ENCODE measurements around the gene TCTN2.

The TCTN2 gene

GRCh38 chr12:123717350-123717749 is 46.4 kb downstream of the TCTN2 start:
- Histone ChIP-seq H3K9me2 (replicated peaks; ENCODE audit: control insufficient read depth, low read length) (no peaks in the 10 kb centered on the region), H3K79me2 (ENCODE audit: control insufficient read depth, low read length) (peaks cover 49% of the 10 kb centered on the region), H3K9me3 (ENCODE audit: control insufficient read depth, insufficient read depth, low read length) (no peaks in the 10 kb centered on the region), H3K4me1 (ENCODE audit: control insufficient read depth, low read length) (peaks cover 24% of the 10 kb centered on the region), H4K20me1 (ENCODE audit: control insufficient read depth, insufficient read depth, low read depth, low read length) (peaks cover 17% of the 10 kb centered on the region; the same call in 1 of the 2 replicates), H3K4me2 (ENCODE audit: low read length) (no peak overlapping the region), H3K4me3 (ENCODE audit: low read length) (no peak overlapping the region), H3K27ac (ENCODE audit: low read depth, low read length) (no peak overlapping the region), H3K36me3 (ENCODE audit: control insufficient read depth, low read length) (peaks cover 43% of the 10 kb centered on the region), H3F3A (ENCODE audit: control insufficient read depth, insufficient read depth) (no peaks in the 10 kb centered on the region), H3K27me3 (ENCODE audit: control insufficient read depth, low read length) (no peaks in the 10 kb centered on the region)
- TF ChIP-seq CTCF (IDR thresholded peaks at IDR 0.05; ENCODE audit: low read depth, low read length, poor library complexity, severe bottlenecking) (no peak), EZH2phosphoT487 (IDR thresholded peaks at IDR 0.05; ENCODE audit: borderline replicate concordance, low read length) (no peak)

GRCh38 chr12:123720141-123720814 is 49.4 kb downstream of the TCTN2 start:
- peaks cover 20% of the 10 kb centered on the region for H3K79me2 ChIP-seq (ENCODE audit: control insufficient read depth, low read length)
- no peak overlapping the region for H3K27ac ChIP-seq (ENCODE audit: low read depth, low read length)
- peaks cover 43% of the 10 kb centered on the region for H3K36me3 ChIP-seq (ENCODE audit: control insufficient read depth, low read length)

GRCh38 chr12:123721245-123721644 is 50.3 kb downstream of the TCTN2 start:
- H3F3A ChIP-seq (ENCODE audit: control insufficient read depth, insufficient read depth) = no peaks in the 10 kb centered on the region
- peaks cover 11% of the 10 kb centered on the region for H3K79me2 ChIP-seq (ENCODE audit: control insufficient read depth, low read length)
- H3K4me3 ChIP-seq (ENCODE audit: low read length) = no peak overlapping the region
- TF ChIP-seq CTCF (IDR thresholded peaks at IDR 0.05; ENCODE audit: low read depth, low read length, poor library complexity, severe bottlenecking) (no peak), EZH2phosphoT487 (IDR thresholded peaks at IDR 0.05; ENCODE audit: borderline replicate concordance, low read length) (no peak)
- no peaks in the 10 kb centered on the region for H4K20me1 ChIP-seq (ENCODE audit: control insufficient read depth, insufficient read depth, low read depth, low read length)
- H3K9me2 ChIP-seq (replicated peaks; ENCODE audit: control insufficient read depth, low read length) = no peaks in the 10 kb centered on the region
- no peak overlapping the region for H3K27ac ChIP-seq (ENCODE audit: low read depth, low read length)
- peaks cover 50% of the 10 kb centered on the region for H3K36me3 ChIP-seq (ENCODE audit: control insufficient read depth, low read length)
- H3K4me2 ChIP-seq (ENCODE audit: low read length) = no peak overlapping the region
- no peaks in the 10 kb centered on the region for H3K27me3 ChIP-seq (ENCODE audit: control insufficient read depth, low read length)
- H3K9me3 ChIP-seq (ENCODE audit: control insufficient read depth, insufficient read depth, low read length) = no peaks in the 10 kb centered on the region
- H3K4me1 ChIP-seq (ENCODE audit: control insufficient read depth, low read length) = peaks cover 12% of the 10 kb centered on the region

More at GRCh38 chr12:123720141-123720814, 49.4 kb downstream of the TCTN2 start:
- no peak overlapping the region for H3K4me2 ChIP-seq (ENCODE audit: low read length)
- no peaks in the 10 kb centered on the region for H4K20me1 ChIP-seq (ENCODE audit: control insufficient read depth, insufficient read depth, low read depth, low read length)
- H3F3A ChIP-seq (ENCODE audit: control insufficient read depth, insufficient read depth) = no peaks in the 10 kb centered on the region
- H3K9me2 ChIP-seq (replicated peaks; ENCODE audit: control insufficient read depth, low read length) = no peaks in the 10 kb centered on the region
- TF ChIP-seq CTCF (IDR thresholded peaks at IDR 0.05; ENCODE audit: low read depth, low read length, poor library complexity, severe bottlenecking) = no peak
- TF ChIP-seq EZH2phosphoT487 (IDR thresholded peaks at IDR 0.05; ENCODE audit: borderline replicate concordance, low read length) = no peak
- no peak overlapping the region for H3K4me3 ChIP-seq (ENCODE audit: low read length)
- no peaks in the 10 kb centered on the region for H3K9me3 ChIP-seq (ENCODE audit: control insufficient read depth, insufficient read depth, low read length)
- H3K27me3 ChIP-seq (ENCODE audit: control insufficient read depth, low read length) = no peaks in the 10 kb centered on the region
- peaks cover 14% of the 10 kb centered on the region for H3K4me1 ChIP-seq (ENCODE audit: control insufficient read depth, low read length)
